A673 (cell line): ENCODE measurements around the gene EEF1A2. TPM values are rescaled to one million over a fixed set of nuclear protein-coding genes. Genes with fewer than 3 reads are reported as not detected.

Source experiments
- BruUV-seq: library from RNA; stranded (reverse); fragments of 400-500 nt; replicated peaks from 2 replicates; lab custom pipeline; 2021; lab: Mats Ljungman, UMichigan
- CTCF ChIA-PET: fragments of 300-600 bp; sonication (Branson Sonifier 250); formaldehyde crosslinking; loops from one replicate; lab custom pipeline; 2022; ENCODE audit warnings: antibody characterized with exemption; lab: Charles Lee
- POLR2A ChIA-PET: fragments of 300-600 bp; sonication (Branson Sonifier 250); formaldehyde crosslinking; loops from one replicate; lab custom pipeline; 2022; ENCODE audit warnings: antibody characterized with exemption; ENCODE audit not compliant: low non-redundant PET; lab: Charles Lee
- DNase-seq: peaks from one replicate; pipeline ENCODE4 v3.0.0-alpha.2; 2015; ENCODE audit warnings: low spot score
- H3K27ac ChIP-seq: fragments of 200-600 bp; sonication (generic); 2 replicates; pipeline ENCODE4 v1.5.1; 2016; ENCODE audit warnings: mixed run types, low read depth, mild to moderate bottlenecking, mixed read lengths, antibody characterized with exemption, low read length; ENCODE audit not compliant: poor library complexity, severe bottlenecking
- H3K27me3 ChIP-seq: fragments of 200-600 bp; sonication (generic); replicated peaks from 2 replicates; pipeline ENCODE4 v1.6.1; 2017; ENCODE audit warnings: mixed run types, low read depth, mild to moderate bottlenecking, mixed read lengths, antibody characterized with exemption, low read length; ENCODE audit not compliant: insufficient read depth, poor library complexity
- H3K36me3 ChIP-seq: fragments of 200-600 bp; sonication (generic); 2 replicates; pipeline ENCODE4 v1.6.1; 2016; ENCODE audit warnings: mixed run types, mild to moderate bottlenecking, mixed read lengths, antibody characterized with exemption, low read length; ENCODE audit not compliant: insufficient read depth, poor library complexity, severe bottlenecking
- H3K4me1 ChIP-seq: fragments of 200-600 bp; sonication (generic); 2 replicates; pipeline ENCODE4 v1.6.1; 2017; ENCODE audit warnings: mixed run types, mild to moderate bottlenecking, mixed read lengths, antibody characterized with exemption, low read length; ENCODE audit not compliant: insufficient read depth, poor library complexity, severe bottlenecking
- H3K4me3 ChIP-seq: fragments of 200-600 bp; sonication (generic); 2 replicates; pipeline ENCODE4 v1.5.1; 2016; ENCODE audit warnings: low read depth, mixed run types, mild to moderate bottlenecking, mixed read lengths, low read length; ENCODE audit not compliant: poor library complexity, severe bottlenecking
- H3K9me3 ChIP-seq: fragments of 200-600 bp; sonication (generic); 2 replicates; pipeline ENCODE4 v1.6.1; 2016; ENCODE audit warnings: mixed run types, low read depth, mild to moderate bottlenecking, mixed read lengths, antibody characterized with exemption, low read length; ENCODE audit not compliant: poor library complexity, severe bottlenecking
- EZH2 ChIP-seq: fragments of 200-600 bp; sonication (generic); IDR thresholded peaks from 2 replicates; pipeline ENCODE4 v1.6.1; 2017; ENCODE audit warnings: borderline replicate concordance, low read depth, mild to moderate bottlenecking, mixed read lengths, antibody characterized with exemption, low read length; ENCODE audit not compliant: poor library complexity, severe bottlenecking
- intact Hi-C: fragments of 100-400 bp; cut with micrococcal nuclease; formaldehyde crosslinking; loops from one replicate; pipeline ENCODE4 v1.10.0; 2022; ENCODE audit not compliant: unreplicated experiment
- total RNA-seq: library from RNA; stranded (reverse); gene quantifications from 2 replicates; pipeline ENCODE4 v1.2.3, GENCODE V29; 2021
- TF ChIP-seq, protein P1 (sequence below): fragments of 300-800, 200-600 bp; sonication (generic); conservative IDR thresholded peaks from 2 replicates; pipeline ENCODE4 v1.5.1; 2017; ENCODE audit warnings: low read depth, mild to moderate bottlenecking, antibody characterized with exemption, low read length, moderate library complexity, mixed read lengths

EEF1A2 gene
- total RNA-seq, 1 experiment from 2014 or later: 7.5 TPM

DNA sequence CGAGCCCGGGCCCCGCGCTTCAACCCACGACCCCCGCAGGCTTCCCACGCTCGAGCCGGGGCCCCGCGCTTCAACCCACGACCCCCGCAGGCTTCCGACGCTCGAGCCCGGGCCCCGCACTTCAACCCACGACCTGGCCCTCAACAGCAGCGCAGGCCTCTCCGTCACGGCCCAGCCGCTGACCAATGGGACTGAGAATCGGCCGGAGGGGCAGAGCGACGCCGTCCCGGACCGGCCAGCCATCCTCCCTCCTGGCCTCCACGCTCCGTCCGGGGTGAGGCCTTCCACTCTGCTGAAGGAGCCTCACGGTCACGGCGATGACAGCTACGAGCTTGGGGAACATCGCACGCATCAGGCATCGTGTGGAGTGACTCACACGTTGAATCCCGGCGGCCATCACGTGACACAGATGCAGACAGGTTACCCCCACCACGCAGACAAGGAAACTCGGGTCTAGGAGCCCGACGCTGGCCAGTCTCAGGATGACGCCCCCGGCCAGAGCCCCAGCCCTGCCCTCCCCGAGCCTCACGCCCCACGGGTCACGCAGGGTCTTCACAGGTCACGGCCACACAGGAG is 32.5 kb downstream of the EEF1A2 start:
- Histone ChIP-seq H3K27ac (no peak overlapping the region), H3K36me3 (no peaks in the 10 kb centered on the region), H3K9me3 (no peaks in the 10 kb centered on the region), H3K27me3 (peaks cover 17% of the 10 kb centered on the region), H3K4me3 (no peak overlapping the region), H3K4me1 (no peaks in the 10 kb centered on the region)
- DNase-seq: no peak
- no peak for TF ChIP-seq EZH2
- TF ChIP-seq, protein P1, sequence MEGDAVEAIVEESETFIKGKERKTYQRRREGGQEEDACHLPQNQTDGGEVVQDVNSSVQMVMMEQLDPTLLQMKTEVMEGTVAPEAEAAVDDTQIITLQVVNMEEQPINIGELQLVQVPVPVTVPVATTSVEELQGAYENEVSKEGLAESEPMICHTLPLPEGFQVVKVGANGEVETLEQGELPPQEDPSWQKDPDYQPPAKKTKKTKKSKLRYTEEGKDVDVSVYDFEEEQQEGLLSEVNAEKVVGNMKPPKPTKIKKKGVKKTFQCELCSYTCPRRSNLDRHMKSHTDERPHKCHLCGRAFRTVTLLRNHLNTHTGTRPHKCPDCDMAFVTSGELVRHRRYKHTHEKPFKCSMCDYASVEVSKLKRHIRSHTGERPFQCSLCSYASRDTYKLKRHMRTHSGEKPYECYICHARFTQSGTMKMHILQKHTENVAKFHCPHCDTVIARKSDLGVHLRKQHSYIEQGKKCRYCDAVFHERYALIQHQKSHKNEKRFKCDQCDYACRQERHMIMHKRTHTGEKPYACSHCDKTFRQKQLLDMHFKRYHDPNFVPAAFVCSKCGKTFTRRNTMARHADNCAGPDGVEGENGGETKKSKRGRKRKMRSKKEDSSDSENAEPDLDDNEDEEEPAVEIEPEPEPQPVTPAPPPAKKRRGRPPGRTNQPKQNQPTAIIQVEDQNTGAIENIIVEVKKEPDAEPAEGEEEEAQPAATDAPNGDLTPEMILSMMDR: no peak
- intact Hi-C loops: no loop called here
- ChIA-PET POLR2A (interaction anchor here (0.5 kb wide), 1 partner anchor 363 kb away, joined by 3 read pairs; no protein-coding TSS in a partner anchor), CTCF (no interaction called here)
- no TSS peak for BruUV-seq

DNA sequence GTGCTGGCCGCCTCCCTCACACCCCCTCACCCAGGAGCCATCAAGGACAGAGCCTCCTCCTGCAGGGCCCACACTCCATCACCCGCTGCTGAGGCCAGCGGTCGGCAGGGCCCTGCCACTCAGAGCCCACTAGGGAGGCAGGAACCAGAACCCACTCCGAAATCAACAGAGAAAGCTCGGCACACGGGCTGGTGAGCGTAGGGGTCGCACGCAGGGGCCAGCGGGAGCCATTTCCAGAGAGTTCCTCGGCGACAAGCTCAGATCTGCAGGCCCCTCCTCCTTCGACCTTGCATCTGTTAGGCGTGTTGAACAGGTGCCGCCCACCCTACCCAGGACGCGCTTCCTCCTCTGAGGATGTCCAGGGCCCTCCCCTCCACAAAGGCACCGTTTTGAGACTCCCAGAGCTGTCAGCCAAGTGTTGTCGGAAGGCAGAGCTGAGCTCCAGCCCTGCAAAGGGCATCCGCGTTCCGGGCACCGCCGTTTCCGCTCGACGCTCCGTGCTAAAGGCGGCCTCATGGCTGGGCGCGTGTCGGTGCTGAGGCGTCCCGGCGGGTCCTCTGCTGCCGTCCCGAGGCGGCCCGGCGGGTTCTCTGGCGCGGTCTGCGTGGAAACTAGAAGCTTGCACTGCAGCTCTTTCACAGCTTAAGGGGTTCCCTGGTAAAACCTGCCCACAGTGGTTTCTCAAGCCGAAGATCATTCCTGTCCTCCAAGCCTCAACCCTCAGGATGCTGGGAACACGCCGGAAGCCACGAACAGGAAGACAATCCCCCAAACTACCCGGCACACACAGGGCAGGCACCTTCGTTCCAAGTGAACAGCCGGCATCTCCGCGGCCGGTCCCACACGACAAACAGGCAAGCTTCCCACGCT is 33.3 kb downstream of the EEF1A2 start:
- ChIA-PET CTCF (no interaction called here), POLR2A (interaction anchor here (0.7 kb wide), 1 partner anchor 92 kb away, joined by 3 read pairs; no protein-coding TSS in a partner anchor)
- intact Hi-C loops: no loop called here
- DNase-seq: no peak
- TF ChIP-seq, protein P1: no peak
- no peak for TF ChIP-seq EZH2
- Histone ChIP-seq H3K27me3 (peaks cover 13% of the 10 kb centered on the region), H3K36me3 (no peaks in the 10 kb centered on the region), H3K4me3 (no peak overlapping the region), H3K4me1 (no peaks in the 10 kb centered on the region), H3K27ac (no peak overlapping the region), H3K9me3 (no peaks in the 10 kb centered on the region)
- no TSS peak for BruUV-seq

DNA sequence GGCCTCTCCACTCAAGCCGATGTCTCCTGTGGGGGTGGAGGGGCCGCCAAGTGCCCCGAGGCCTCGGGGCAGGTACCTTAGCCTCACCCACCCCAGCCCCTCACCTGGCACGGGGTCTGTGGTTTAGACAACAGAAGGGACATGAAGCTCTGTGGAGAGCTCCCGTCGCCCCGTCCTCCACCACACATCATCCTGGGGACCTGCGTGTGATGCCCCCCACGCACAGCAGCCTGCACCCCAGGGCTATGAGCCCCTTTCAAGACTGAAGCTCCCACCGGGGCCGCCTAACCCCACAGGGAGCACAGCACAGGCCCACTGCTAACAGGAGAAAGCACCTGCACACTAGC is 34.6 kb downstream of the EEF1A2 start:
- no TSS peak for BruUV-seq
- Histone ChIP-seq H3K27ac (no peak overlapping the region), H3K36me3 (no peaks in the 10 kb centered on the region), H3K4me3 (no peak overlapping the region), H3K4me1 (no peaks in the 10 kb centered on the region), H3K9me3 (no peaks in the 10 kb centered on the region), H3K27me3 (peaks cover 13% of the 10 kb centered on the region)
- ChIA-PET CTCF (no interaction called here), POLR2A (no interaction called here)
- no peak for DNase-seq
- TF ChIP-seq EZH2: no peak
- TF ChIP-seq, protein P1: no peak
- intact Hi-C loops: no loop called here
